Left kidney (tissue), 2 donors: ENCODE measurements around the gene PLEKHF1. TPM values are rescaled to one million over a fixed set of nuclear protein-coding genes. Genes with fewer than 3 reads are reported as not detected.
"Not testable (repeated sequence)": the region's sequence is repeated elsewhere in the genome, so short reads cannot be mapped to it uniquely, and the experiment has no call there.

Experiments
- DNase-seq: peaks from one replicate; pipeline ENCODE4 v3.0.0-alpha.2; 2013
- polyA plus RNA-seq: library from polyadenylated mRNA; unstranded; fragments of 120-200 nt; gene quantifications from one replicate; pipeline ENCODE4 v1.2.1, GENCODE V29; 2013; ENCODE audit not compliant: insufficient read length

Gene PLEKHF1
- polyA plus RNA-seq, 1 donor, result 1.2 TPM

- no peak for DNase-seq
Measured at GRCh38 chr19:29663861-29664752, 1.2 kb upstream of the PLEKHF1 start.

DNA sequence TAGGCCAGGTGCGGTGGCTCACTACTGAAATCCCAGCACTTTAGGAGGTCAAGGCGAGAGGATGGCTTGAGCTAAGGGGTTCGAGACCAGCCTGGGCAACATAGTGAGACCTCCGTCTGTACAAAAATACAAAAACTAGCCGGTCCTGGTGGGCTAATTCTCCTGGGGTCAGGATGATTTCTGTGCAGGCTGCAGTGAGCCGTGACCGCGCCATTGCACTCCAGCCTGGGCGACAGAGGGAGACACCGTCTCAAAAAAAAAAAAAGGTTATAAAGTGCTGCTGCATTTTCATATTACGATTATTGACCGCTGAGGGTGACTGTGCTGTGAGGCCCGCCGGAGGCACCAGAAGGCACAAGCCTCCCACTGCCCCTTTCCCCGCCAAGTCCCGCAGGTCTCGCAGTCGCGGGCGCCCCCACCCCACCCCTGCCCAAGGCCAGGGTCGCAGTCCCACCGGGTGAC lies 477 bp upstream of the PLEKHF1 start:
- no peak for DNase-seq

DNA sequence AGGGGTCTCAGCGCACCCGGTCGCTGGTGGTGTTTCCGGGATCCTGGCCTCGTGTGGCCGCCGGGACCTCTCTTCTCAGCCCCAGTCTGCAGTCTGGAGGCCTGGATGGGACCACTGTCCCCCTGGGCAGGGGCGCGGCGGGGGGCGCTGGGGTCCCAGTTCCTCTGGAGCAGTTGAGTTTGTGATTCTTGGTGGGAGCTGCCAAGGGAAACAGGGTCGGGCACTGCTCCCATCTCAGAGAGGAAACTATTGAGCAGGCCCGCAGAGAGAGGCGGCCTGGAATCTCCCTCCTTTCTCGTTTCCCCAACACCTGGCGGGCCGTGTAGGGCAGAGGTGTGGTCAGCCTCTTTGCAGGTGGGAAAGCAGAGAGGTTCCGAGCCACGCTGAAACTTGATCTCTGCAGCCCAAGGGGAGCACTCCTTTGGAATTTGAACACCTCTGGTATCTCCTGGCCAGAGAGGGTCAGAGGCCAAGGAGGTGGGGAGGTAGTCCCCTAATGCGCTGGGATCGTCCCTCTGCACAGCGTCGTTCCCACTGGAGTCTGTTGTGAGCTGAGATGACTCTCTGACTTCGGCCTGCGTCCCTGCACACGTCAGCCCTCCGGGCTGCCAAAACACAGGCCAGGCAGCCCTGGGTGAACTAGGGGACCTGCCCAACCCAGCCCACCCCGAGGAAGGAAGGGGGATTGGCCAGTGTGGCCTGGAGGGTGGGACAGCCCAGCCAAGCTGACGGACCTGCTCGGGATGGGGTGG lies 741 bp downstream of the PLEKHF1 start:
- DNase-seq, result no peak

- DNase-seq, result no peak
Measured at GRCh38 chr19:29666578-29667386, 1.5 kb downstream of the PLEKHF1 start.

GRCh38 chr19:29667387-29667783 lies 2.1 kb downstream of the PLEKHF1 start:
- DNase-seq, result no peak

- DNase-seq, result no peak
Measured at GRCh38 chr19:29667901-29668341, 2.7 kb downstream of the PLEKHF1 start.

DNA sequence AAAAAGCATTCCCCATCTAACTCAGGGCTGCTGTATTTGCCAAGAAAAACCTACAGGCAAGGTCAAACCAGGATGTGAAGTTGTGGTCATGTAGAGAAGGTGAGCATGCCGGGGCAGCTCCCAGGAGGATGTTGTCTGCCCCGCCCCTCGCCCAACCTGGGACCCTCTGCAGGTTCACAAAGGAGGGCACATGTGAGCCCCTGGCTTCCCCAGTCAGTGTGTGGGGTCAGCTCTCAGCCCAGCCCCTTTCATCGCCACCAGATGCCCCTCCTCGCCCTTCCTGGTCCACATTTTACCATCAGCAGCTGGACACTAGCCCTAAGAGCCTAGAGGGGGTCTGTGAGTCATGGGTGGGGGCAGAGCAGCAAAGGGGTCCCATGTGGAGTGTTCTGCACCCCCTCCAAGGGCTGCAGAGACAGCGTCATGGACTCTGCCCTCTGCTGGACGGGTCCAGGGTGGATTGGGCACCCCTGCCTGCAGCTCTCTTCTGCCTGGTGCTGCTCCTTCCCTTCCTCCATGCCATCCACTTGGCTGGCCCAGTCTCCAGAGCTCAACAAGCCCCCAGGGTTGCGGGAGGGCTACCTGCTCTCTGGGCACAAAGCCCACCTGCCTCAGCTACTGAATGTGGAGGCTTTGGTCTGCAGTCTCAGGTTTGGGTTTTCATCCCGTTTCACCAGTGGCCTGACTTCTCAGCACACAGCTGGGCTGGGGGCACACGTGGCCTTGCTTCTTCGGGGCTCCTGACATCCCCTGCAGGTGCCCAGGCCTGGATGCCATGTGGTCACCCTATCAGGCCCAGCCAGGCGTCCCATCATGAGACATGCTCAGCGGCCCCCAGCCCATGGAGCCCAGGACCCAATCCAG lies 3.7 kb downstream of the PLEKHF1 start:
- DNase-seq, result no peak

DNA sequence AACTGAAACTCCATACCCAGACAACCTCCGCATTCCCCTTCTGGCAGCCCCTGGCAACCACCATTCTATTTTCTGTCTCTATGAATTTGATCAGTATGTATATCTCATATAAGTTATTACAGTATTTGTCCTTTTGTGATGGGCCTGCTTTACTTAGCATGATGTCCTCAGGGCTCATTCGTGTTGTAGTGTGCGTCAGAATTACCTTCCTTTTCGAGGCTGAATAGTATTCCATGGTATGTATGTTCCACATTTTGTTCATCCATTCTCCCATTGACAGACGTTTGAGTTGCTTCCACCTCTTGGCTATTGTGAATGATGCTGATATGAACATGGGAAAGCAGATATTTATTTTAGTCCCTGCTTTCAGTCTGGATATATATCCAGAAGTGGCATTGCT lies 5.0 kb downstream of the PLEKHF1 start:
- no peak for DNase-seq

GRCh38 chr19:29671026-29671392 lies 5.7 kb downstream of the PLEKHF1 start:
- DNase-seq, result not testable (repeated sequence)

- no peak for DNase-seq
Measured at GRCh38 chr19:29671393-29672160, 6.3 kb downstream of the PLEKHF1 start.

DNA sequence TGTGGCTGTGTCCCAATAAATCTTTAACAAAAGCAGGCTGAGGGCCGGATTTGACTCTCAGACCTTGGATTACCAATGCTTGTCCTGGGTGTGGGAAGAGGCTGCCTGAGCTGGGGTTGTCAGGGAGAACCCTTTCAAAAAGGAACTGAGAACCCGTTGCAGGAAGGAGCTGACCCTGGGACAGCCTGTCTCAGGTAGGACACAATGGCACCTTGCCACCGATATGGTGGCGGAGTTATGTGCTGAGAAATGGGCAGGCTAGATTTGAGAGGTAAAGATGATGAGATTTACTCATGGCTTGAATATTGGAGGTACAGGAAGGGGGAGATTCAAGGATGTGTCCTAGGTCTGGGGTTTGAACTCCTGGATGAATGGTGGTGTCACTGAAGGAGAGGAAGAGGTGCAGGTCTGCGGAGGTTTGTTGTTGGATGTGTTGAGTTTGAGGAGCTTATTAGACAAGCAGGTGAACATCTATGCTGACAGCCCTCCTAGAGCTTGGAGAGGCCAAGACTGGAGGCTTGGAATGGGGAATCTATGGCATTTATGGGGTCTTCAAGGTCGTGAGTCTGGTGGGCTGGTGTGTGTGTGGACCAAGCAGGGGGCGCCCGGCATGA lies 7.2 kb downstream of the PLEKHF1 start:
- DNase-seq, result no peak

GRCh38 chr19:29672933-29673336 lies 7.7 kb downstream of the PLEKHF1 start:
- no peak for DNase-seq

DNA sequence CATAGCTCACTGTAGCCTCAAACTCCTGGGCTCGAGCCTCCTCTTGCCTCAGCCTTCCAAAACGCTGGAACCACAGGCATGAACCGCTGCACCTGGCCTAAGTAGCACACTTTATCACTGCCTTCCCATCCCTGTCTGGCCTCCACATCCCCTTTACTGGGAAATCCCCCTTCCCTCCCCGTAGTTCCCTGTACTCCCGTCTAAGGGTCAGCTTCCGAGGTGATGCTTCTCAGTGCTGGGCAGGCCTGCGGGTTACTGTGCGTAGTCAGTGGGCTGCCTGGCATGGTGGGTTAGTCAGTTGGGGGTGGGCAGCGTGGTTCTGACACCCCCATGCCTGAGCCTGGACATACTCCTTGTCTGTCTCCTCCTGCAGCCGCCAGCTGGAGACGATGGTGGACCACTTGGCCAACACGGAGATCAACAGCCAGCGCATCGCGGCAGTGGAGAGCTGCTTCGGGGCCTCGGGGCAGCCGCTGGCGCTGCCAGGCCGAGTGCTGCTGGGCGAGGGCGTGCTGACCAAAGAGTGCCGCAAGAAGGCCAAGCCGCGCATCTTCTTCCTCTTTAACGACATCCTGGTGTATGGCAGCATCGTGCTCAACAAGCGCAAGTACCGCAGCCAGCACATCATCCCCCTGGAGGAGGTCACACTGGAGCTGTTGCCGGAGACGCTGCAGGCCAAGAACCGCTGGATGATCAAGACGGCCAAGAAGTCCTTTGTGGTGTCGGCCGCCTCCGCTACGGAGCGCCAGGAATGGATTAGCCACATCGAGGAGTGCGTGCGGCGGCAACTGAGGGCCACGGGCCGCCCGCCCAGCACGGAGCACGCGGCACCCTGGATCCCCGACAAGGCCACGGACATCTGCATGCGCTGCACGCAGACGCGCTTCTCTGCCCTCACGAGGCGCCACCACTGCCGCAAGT lies 8.4 kb downstream of the PLEKHF1 start:
- DNase-seq, result no peak

GRCh38 chr19:29674374-29675119 lies 9.3 kb downstream of the PLEKHF1 start:
- DNase-seq, result no peak

- no peak for DNase-seq
Measured at GRCh38 chr19:29675120-29675649, 9.9 kb downstream of the PLEKHF1 start.

- no peak for DNase-seq
Measured at GRCh38 chr19:29675650-29676186, 10.5 kb downstream of the PLEKHF1 start.

- DNase-seq, result no peak
Measured at GRCh38 chr19:29676586-29676985, 11.3 kb downstream of the PLEKHF1 start.
